GM06990 (cell line): ENCODE results near the gene EHD2.

Experiments used
- DNase-seq: peaks from one replicate; pipeline ENCODE4 v3.0.0-alpha.2; 2011; ENCODE audit not compliant: insufficient read length; ENCODE audit errors: extremely low read depth
- H3K27me3 ChIP-seq: replicated peaks from 2 replicates; pipeline ENCODE4 v1.6.0; 2011; ENCODE audit warnings: low read length; ENCODE audit not compliant: control insufficient read depth, insufficient read depth
- H3K36me3 ChIP-seq: 2 replicates; pipeline ENCODE4 v1.5.1; 2011; ENCODE audit warnings: low read length; ENCODE audit not compliant: control insufficient read depth, insufficient read depth
- H3K4me3 ChIP-seq: replicated peaks from 2 replicates; pipeline ENCODE4 v1.5.1; 2011; ENCODE audit warnings: low read depth, mild to moderate bottlenecking, control low read depth, low read length
- TF ChIP-seq, protein P1 (sequence below): IDR thresholded peaks from 2 replicates; pipeline ENCODE4 v1.5.1; 2011; ENCODE audit warnings: low read length, control low read depth, mild to moderate bottlenecking, inconsistent platforms; ENCODE audit not compliant: insufficient read depth, poor library complexity, severe bottlenecking

Gene EHD2

DNA sequence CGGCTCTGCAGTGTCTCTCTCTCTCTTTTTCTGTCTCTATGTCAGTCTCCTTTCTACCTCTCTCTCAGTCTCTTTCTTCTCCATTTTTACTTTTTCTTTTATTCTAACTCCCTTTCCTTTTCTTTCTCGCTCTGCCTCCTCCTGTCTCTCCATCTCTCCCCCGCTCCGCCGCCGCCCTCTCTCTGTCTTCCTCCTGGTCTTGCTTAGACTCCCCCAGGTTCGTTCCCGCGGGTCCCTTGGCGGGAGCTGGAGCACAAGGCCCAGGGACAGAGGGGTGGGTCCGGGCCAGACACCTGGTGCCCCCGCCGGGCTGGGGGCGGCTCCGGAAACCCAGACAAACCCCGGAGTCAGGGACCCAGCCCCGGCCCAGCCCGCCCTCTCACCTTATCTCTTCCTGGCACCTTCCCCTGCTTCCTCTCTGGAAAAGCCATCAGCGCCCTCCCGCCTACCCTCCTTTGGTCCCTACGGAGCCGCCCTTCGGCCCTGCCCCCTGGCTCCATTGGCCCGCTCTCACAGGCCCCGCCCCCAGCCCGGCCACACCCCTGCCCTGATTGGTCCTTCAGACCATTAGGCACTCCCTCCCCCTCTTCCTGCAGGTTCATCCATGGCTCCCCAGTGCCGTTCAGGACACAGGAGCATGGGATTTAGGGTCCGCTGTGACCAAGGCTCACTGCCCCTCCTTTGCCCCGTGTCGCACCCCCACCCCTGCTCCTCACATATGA lies 16.7 kb downstream of the EHD2 start:
- no peak for DNase-seq
- Histone ChIP-seq H3K4me3 (0 out of 2 replicates have a peak overlapping the region, but pooled peaks have one; percentile 18), H3K36me3 (no peaks in the 10 kb centered on the region), H3K27me3 (no peaks in the 10 kb centered on the region)
- TF ChIP-seq, protein P1, sequence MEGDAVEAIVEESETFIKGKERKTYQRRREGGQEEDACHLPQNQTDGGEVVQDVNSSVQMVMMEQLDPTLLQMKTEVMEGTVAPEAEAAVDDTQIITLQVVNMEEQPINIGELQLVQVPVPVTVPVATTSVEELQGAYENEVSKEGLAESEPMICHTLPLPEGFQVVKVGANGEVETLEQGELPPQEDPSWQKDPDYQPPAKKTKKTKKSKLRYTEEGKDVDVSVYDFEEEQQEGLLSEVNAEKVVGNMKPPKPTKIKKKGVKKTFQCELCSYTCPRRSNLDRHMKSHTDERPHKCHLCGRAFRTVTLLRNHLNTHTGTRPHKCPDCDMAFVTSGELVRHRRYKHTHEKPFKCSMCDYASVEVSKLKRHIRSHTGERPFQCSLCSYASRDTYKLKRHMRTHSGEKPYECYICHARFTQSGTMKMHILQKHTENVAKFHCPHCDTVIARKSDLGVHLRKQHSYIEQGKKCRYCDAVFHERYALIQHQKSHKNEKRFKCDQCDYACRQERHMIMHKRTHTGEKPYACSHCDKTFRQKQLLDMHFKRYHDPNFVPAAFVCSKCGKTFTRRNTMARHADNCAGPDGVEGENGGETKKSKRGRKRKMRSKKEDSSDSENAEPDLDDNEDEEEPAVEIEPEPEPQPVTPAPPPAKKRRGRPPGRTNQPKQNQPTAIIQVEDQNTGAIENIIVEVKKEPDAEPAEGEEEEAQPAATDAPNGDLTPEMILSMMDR: no peak

DNA sequence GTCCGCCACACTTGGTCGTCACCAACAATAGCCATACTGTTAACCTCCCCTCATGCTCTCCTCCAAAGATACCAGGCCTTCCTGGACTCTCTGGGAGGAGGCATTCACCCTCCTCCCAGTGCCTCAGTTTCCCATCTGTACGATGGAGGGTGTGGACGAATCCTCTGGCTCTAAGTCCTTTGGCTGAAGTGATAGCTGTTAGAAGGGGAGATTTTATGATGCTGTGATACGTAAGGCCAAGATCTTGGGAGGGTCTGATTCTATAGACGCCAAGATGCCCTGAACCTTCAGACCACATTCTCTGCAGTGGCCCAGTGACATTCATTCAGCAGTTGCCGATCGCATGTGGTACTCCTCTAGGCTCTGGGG lies 17.3 kb downstream of the EHD2 start:
- H3K27me3 ChIP-seq: no peaks in the 10 kb centered on the region
- TF ChIP-seq, protein P1: no peak
- H3K36me3 ChIP-seq: no peaks in the 10 kb centered on the region
- no peak for DNase-seq
- no peak overlapping the region for H3K4me3 ChIP-seq

DNA sequence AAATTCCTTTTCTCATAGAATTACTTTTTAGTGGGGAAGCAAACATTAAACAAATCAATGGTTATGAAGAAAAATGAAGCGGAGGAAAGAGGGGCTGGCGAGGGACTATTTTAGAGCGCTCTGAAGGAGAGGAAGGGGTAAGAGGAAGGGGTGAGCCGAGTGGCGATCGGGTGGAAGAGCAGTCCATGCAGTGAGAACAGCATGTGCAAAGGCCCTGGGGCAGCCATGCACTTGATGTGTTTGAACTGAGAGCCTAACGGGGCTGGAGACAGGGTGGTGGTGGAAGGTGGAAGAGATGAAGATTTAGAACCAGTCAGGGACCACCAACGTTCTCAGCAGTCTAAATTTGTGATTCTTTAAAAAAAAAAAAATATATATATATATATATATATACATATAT lies 17.7 kb downstream of the EHD2 start:
- no peak overlapping the region for H3K4me3 ChIP-seq
- TF ChIP-seq, protein P1: no peak
- H3K27me3 ChIP-seq: no peaks in the 10 kb centered on the region
- no peaks in the 10 kb centered on the region for H3K36me3 ChIP-seq
- DNase-seq: no peak

DNA sequence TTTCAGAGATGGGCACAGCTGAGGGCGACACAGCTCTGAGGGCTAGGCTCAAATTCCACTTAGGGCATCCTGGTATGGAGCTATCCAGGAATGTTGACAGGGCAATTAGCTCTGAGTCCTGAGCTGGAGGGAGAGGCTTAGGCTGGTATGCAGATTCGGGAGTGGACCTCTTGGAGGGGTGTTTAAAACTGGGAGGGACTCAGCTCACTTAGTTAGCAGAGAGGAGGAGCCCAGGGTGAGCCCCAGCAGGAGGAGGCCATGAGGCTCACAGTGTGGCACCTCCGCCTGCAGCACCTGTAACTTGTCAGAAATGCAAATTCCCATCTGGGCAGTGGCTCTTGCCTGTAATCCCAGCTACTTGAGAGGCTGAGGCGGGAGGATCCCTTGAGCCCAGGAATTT lies 21.9 kb downstream of the EHD2 start:
- Histone ChIP-seq H3K4me3 (no peak overlapping the region), H3K27me3 (no peaks in the 10 kb centered on the region), H3K36me3 (no peaks in the 10 kb centered on the region)
- TF ChIP-seq, protein P1: no peak
- DNase-seq: no peak

DNA sequence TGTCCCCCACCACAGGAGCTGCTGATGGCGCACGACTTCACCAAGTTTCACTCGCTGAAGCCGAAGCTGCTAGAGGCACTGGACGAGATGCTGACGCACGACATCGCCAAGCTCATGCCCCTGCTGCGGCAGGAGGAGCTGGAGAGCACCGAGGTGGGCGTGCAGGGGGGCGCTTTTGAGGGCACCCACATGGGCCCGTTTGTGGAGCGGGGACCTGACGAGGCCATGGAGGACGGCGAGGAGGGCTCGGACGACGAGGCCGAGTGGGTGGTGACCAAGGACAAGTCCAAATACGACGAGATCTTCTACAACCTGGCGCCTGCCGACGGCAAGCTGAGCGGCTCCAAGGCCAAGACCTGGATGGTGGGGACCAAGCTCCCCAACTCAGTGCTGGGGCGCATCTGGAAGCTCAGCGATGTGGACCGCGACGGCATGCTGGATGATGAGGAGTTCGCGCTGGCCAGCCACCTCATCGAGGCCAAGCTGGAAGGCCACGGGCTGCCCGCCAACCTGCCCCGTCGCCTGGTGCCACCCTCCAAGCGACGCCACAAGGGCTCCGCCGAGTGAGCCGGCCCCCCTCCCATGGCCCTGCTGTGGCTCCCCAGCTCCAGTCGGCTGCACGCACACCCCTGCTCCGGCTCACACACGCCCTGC lies 27.8 kb downstream of the EHD2 start:
- no peaks in the 10 kb centered on the region for H3K36me3 ChIP-seq
- no peaks in the 10 kb centered on the region for H3K27me3 ChIP-seq
- H3K4me3 ChIP-seq: no peak overlapping the region
- no peak for DNase-seq
- TF ChIP-seq, protein P1: no peak
